Frontal cortex (tissue), 4 donors: ENCODE results near the gene TUBGCP3. TPM values are rescaled to one million over a fixed set of nuclear protein-coding genes. Genes with fewer than 3 reads are reported as not detected.
A peak's percentile ranks its signal among the peaks of the same experiment; 100 is the strongest.
"Not testable (repeated sequence)": the region's sequence is repeated elsewhere in the genome, so short reads cannot be mapped to it uniquely, and the experiment has no call there.

Experiments used
- DNase-seq, 2 donors: peaks; one replicate each; pipeline ENCODE4 v3.0.0; 2012; ENCODE audit warnings: low spot score in 2 of 2
- FAIRE-seq: peaks from 2 replicates; lab custom pipeline; 2012; peaks lifted over from hg19 to GRCh38; lab: Jason Lieb, UNC
- total RNA-seq: library from RNA; depleted of rRNA; stranded (reverse); fragments of >200 nt; gene quantifications from one replicate; pipeline ENCODE4 v1.2.3, GENCODE V29; 2014
- donor health status: control.
- donor health status: control.
- donor health status: control.

TUBGCP3 gene
- 24.1 TPM for total RNA-seq

DNA sequence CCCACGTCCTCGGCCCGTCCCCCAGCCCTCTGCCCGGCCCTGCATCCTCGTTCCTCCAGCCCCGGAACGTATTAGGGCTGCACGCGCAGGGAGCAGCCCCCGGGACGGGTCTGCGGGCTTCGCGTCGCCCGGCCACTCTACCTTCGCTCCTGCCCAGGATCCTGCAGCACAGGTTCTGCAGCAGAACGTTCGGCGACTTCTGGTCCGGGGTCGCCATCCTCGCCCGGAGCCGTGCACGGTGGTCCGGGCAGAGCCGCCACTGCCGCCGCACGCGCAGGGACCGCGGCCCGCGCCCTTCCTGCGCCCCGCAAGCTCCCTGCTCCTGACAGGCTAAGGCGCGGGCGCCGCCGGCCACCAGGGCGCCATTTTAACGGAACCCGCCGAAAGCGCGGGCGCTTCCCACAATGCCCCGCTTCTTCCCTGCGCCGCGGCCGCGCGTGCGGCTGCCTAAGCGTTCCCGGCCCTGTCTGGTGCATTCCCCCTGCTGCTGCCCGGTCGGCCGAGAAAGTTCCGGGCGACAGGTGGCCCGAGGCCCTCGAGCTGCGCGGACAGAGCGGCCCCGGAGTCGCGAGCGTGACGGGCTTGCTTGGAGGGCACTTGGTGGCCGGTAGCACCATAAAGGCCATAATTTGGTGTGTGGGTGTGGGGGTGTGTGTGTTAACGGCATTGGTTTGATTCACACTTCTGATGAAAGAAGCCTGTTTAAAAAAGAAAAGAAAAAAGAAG, at the start of gene TUBGCP3:
Gene TUBGCP3, minus strand, starts transcription at position 390 of the 726 bp plus-strand sequence. Its CDS starts 173 bp downstream, at position 217.
- DNase-seq (peak; percentile 89 to 92), FAIRE-seq (no peak)

- FAIRE-seq, result no peak
Measured at GRCh38 chr13:112637017-112637801, 49.3 kb upstream of the TUBGCP3 start.

DNA sequence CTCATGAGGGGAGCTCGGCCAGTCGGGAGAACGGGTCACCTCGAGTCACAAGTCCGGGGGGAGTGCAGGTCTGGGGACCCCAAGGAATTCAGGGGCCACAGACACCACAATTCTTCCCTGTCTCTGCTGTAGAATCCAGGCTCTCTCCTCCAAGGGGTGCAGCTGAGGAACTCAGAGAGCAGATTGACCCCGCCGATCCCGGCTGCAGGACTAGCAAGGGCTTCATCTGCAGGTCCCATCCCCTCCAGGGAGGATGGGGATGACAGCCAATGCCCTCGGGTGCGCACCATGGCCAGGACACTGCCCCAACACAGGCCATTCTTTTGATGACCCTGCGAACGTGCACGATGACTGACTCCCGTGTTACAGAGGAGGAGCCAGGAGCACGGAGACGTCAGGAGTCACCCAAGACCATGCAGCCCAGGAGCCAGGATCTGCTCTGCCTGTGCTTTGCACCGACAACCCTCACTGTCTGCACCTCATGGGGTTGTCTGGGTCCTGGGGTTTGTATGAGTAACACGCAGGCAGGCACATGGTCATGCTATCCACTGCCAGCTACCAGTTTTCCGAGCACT, 48.5 kb upstream of the TUBGCP3 start:
- DNase-seq (no peak), FAIRE-seq (no peak)

More at GRCh38 chr13:112637017-112637801, 49.3 kb upstream of the TUBGCP3 start:
- no peak for DNase-seq

DNA sequence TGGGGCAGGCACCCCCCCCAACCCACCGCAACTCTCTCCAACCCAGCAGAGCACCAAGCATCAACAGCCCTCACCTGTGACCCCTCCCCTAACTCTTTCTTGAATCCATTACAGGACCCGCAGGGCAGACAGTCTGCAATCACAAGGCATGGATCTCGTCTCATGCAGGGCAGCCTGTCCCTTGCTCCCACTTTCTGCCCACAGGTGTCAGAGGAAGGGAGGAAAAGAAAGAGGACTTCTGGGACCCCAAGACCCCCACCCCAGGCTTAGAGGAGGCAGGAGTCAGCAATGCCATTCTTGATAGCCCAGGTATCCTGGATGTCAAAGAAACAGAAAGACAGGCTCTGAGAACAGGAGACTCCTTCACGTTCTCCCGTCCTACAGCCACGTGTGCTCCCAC, 47.4 kb upstream of the TUBGCP3 start:
- no peak for FAIRE-seq
- DNase-seq, result no peak

DNA sequence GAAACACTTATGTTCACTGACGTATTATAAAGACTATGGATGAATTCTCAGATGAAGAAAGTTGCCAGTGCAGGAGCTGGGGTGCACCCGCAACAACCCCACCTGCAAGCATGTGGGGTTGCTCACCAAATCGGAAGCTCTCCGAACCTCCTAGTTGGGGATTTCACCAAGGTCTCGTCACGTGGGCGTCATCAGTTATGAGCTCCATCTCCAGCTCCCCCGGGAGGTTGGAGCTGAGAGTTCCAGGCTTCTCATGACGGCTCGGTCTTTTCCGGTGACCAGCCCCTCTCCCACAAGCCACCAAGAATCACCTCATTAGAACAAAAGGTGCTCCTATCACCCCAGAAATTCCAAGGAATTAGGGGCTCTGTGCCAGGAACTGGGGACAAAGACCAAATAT, 46.1 kb upstream of the TUBGCP3 start:
- DNase-seq (no peak), FAIRE-seq (no peak)

DNA sequence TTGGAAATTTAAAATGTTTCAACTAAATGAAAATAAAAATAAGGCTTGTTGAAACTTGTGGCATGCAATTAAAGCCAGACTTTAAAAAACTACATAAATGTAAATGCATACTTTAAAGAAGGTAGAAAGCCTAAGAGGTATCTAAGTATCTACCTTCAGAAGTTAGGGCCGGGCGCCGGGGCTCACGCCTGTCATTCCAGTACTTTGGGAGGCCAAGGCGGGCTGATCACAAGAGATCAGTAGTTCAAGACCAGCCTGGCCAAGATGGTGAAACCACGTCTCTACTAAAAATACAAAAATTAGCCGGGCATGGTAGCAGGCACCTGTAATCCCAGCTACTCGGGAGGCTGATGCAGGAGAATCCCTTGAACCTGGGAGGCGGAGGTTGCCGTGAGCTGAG, 42.3 kb upstream of the TUBGCP3 start:
- FAIRE-seq, DNase-seq: not testable (repeated sequence)

DNA sequence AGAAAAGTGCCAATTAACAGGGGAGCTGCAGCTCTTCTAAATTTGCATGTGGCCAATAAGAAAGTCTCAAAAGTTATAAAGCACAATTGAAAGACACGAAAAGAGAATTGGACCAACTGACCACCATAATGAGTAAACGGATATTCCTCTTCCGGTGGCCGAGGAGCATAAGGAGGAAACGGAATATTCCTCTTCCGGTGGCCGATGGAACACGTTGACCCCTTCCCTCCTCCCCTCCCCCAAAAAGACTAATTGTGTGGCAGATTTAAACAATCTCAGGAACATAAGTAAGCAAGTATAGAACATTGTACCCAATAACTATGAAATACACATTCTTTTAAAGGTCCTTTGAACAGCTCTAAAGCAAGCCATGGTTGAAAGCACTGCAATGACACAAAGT, 41.2 kb upstream of the TUBGCP3 start:
- FAIRE-seq, result no peak

GRCh38 chr13:112627613-112628012, 39.7 kb upstream of the TUBGCP3 start:
- not testable (repeated sequence) for FAIRE-seq

More for the DNA sequence above, 41.2 kb upstream of the TUBGCP3 start:
- DNase-seq, result no peak

DNA sequence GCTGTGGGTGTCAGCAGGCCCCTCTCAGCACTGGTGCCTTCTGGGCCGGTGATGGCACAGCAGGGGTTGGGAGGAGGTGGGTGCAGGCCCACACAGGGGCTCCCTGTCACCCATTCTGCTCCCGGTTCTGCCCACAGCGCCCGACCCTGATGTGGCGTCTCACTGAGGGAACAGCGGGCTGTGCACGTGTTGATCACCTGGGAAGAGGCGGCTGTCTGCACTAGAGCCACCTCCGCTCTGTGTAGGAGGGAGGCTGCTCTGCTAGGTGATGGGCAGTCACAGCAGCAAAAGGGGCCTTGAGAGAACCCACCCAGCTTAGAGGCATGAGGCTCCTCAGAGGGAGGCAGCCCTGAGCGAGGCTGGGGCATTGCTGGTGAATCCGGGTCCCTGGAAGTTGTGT, 39.2 kb upstream of the TUBGCP3 start:
- no peak for FAIRE-seq

More at GRCh38 chr13:112627613-112628012, 39.7 kb upstream of the TUBGCP3 start:
- not testable (repeated sequence) for DNase-seq

GRCh38 chr13:112626761-112627160, 38.8 kb upstream of the TUBGCP3 start:
- FAIRE-seq (no peak), DNase-seq (no peak)

More for the DNA sequence above, 39.2 kb upstream of the TUBGCP3 start:
- no peak for DNase-seq

DNA sequence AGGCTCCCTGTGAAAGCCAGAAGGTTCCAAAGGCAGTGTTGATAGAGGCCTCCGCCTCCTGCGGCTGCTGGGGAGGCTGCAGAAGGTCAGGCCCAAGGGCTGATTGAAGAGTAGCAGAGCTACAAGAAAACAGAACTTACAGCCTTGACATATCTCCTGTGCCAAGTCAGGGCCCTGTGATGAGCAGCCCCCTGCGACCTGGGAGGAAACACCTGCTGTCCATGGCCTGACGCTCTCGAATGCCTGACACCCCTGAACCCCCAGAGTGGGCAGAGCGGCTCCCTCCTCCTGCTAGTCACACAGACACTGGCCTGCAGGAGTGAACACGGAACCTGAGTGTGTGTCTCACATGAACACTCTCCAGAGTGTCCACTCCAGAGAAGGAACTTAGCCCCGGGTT, 38.2 kb upstream of the TUBGCP3 start:
- FAIRE-seq, result no peak
- no peak for DNase-seq

GRCh38 chr13:112625698-112626097, 37.7 kb upstream of the TUBGCP3 start:
- DNase-seq (no peak), FAIRE-seq (no peak)

DNA sequence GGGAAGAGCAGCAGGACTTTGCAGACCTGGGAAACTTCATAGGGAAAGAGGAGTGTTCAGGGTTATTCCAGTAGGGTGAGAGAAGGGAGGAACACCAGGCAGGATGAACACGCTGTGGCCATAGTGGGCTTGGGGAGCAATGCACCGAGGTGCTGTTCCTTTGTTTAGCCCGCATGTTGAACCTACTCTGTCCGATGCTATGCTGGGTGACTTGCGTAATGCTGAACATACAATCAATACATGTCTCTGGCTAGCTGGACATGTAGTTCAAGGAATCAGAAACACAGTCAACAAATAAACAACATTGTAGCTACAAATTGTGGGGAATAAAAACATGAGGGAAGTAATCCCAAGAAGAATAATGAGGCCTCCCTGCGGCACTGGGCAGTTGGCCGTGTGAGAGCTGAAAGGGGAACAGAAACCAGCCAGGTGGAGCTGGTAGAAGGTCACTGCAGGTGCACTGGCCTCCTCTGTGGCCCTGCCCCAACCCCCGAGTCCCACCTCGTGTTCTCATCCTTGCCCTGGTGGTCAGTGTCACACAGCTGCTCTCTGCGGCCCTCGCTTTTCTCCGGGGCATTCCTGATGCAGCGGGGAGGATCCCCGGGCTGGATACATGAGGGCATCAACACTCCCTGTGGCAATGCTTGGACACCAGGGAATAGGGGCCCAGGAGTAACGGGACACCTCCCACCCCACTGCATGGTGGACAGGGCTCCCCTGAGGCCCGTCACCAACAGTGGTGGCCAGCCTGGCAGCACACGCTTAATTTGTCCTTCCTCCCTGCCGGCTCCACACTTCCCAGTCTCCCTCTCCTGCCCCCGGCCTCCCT, 36.9 kb upstream of the TUBGCP3 start:
- DNase-seq (no peak), FAIRE-seq (no peak)

- DNase-seq, result no peak
- FAIRE-seq, result no peak
Measured at GRCh38 chr13:112624040-112624439, 36.1 kb upstream of the TUBGCP3 start.

- FAIRE-seq (no peak), DNase-seq (no peak)
Measured at GRCh38 chr13:112623051-112623711, 35.2 kb upstream of the TUBGCP3 start.

DNA sequence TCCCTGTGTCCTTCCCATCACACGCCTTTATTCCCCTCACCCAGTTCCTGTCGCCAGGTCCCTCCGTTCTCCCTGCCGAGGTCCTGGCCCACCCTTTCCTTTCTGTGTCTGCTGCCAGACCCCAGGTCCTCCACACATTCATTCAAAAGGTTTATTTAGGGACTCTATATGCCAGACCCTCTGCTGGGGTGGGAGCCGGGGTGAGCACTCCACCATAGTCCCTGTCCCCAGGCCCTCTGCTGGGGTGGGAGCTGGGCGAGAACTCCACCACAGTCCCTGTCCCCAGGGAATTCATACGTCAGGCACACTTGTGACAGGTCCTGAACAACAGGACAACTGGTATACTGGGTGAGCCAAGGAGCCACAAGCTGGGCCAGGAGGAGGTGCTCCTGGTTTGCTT, 34.4 kb upstream of the TUBGCP3 start:
- DNase-seq (no peak), FAIRE-seq (no peak)

DNA sequence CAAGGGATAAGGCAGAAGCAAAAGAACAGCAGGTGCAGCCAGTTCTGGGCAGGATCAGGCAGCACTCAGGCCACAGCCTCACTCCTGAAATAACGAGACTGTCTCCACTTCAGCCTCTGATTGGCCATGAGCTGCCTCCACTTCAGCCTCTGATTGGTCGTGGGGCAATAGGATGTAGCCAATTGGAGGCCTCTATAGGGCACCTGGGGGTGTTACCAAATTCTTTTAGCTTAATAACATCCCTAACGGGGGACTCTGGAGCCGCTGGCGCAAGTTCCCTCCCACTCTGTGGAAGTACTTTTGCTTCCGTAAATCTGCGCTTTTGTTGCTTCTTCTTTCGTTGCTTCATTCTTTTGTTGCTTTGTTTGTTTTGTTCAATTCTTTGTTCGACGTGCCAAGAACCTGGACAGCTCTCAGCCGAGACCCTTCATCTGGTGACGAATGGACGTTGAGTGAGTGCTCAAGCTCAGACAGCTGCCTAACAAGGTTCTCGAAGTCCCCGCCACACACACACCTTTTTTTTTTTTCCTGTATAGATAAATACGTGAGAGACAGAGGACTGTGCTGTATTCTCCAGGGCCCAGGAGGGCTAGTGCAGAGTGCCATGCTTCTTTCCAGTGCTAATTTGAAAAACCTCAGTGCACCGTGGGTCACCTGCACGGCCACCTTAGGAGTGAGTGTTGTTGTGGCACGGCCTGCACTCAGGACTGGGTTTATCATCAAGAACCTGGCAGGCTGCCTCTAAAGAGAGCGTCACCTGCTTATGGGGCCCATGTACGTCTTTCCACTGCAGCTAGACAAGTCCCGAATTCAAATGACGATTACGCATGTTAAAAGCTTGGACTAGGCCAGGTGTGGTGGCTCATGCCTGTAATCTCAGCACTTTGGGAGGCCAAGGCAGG, 32.0 kb upstream of the TUBGCP3 start:
- DNase-seq (no peak), FAIRE-seq (no peak)

- DNase-seq (no peak), FAIRE-seq (no peak)
Measured at GRCh38 chr13:112618501-112618900, 30.5 kb upstream of the TUBGCP3 start.
